GM12865 (cell line): Measurements from ENCODE around the gene SGTA.

Experiments used
- DNase-seq: peaks from one replicate; pipeline ENCODE4 v3.0.0; 2010; ENCODE audit warnings: low read depth
- H3K4me3 ChIP-seq: 2 replicates; pipeline ENCODE4 v1.5.1; 2011; ENCODE audit warnings: mild to moderate bottlenecking, low read depth, low read length, control low read depth
- TF ChIP-seq, protein P1 (sequence below): IDR thresholded peaks from 2 replicates; pipeline ENCODE4 v1.5.1; 2011; ENCODE audit warnings: low read length, control low read depth, low read depth, inconsistent platforms; ENCODE audit not compliant: insufficient read depth; ENCODE audit errors: missing control alignments

The SGTA gene

GRCh38 chr19:2732157-2732725 is 50.8 kb downstream of the SGTA start:
- H3K4me3 ChIP-seq: no peak overlapping the region
- TF ChIP-seq, protein P1, sequence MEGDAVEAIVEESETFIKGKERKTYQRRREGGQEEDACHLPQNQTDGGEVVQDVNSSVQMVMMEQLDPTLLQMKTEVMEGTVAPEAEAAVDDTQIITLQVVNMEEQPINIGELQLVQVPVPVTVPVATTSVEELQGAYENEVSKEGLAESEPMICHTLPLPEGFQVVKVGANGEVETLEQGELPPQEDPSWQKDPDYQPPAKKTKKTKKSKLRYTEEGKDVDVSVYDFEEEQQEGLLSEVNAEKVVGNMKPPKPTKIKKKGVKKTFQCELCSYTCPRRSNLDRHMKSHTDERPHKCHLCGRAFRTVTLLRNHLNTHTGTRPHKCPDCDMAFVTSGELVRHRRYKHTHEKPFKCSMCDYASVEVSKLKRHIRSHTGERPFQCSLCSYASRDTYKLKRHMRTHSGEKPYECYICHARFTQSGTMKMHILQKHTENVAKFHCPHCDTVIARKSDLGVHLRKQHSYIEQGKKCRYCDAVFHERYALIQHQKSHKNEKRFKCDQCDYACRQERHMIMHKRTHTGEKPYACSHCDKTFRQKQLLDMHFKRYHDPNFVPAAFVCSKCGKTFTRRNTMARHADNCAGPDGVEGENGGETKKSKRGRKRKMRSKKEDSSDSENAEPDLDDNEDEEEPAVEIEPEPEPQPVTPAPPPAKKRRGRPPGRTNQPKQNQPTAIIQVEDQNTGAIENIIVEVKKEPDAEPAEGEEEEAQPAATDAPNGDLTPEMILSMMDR: no peak
- no peak for DNase-seq

GRCh38 chr19:2731181-2731995 is 51.7 kb downstream of the SGTA start:
- no peak overlapping the region for H3K4me3 ChIP-seq
- TF ChIP-seq, protein P1: no peak
- DNase-seq: no peak

DNA sequence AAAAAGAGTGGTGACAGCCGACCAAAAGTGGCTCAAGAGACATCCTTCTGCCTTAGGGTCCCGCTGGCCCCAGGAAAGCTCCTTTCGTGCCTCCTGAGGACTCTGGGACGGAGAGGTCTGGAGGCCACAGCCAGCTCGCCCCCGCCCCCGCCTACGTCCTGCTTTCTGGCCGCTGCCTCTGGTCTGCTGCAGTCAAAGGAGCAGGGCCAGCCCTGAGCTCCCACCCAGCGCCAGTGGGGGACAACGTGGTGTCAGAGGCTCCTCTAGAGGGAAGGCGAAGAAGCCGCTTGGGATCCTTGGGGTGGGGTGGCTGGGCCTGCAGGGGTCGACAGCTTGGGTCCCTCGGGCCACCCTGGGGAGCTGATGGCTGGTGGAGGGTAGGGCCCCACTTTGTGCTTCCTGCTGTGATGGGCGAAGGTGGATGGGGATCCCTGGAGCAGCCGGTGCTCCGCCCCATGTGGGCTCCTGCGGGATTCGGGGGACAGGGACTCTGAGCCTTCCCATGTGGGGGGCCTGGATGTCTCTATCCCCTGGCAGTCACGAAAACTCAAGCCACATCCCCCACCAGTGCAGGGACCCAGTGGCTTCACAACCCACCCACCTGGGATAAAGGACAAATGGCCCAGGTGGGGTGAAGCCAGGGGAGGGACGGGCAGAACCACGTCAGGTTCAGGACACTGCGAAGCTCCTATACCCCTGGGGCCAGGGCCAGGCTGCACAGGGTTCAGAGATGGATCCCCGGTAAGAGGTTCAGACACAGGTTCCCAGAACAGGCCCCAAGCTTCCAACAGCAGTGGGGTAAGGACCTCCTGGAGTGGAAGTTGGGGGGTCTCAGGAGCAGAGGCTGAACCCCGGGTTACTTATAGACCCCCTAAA is 52.9 kb downstream of the SGTA start:
- no peak overlapping the region for H3K4me3 ChIP-seq
- TF ChIP-seq, protein P1: no peak
- DNase-seq: no peak

DNA sequence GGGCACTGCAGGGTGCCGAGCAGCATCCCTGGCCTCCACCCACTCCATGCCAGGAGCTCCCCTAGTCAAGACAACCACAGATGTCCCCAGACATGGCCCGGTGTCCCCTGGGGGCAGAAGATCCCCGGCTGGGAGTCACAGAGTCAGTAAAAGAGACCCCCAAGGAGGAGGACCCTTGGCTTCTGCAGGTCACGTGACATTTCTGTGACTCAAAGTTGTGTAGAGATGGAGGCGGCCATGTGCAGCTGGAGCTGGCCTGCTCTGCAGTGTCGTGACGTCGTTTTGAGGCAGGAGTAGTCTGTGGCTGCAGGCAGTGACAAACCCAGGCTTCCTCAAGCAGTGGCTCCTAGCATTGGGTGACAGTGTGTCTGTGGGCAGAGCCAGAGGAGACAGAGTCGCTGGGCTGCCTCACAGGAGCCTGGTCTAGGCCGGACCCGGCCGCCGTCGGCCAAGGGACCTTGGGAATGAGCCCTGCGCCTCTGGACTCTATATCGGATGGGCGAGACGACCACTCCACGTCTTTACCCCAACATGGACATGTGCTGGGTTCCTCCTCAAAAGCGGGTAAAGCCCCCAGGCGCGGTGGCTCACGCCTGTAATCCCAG is 54.2 kb downstream of the SGTA start:
- no peak for DNase-seq
- H3K4me3 ChIP-seq: no peak overlapping the region
- TF ChIP-seq, protein P1: no peak

DNA sequence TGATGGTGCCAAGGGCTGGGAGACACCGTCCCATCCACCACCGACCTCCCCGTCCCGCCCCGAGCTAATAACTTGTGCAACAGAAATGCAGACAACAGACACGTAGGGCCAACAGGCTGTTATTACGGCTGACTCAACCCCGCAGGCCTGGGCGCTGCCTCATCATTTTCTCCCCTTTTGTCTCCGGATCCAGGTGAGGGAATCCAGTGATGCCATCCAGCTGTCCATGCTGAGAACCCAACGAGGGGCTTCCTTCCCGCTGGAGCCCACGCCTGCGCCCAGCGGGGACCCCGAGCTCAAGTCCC is 55.5 kb downstream of the SGTA start:
- DNase-seq: no peak
- TF ChIP-seq, protein P1: no peak
- no peak overlapping the region for H3K4me3 ChIP-seq

- no peak overlapping the region for H3K4me3 ChIP-seq
- TF ChIP-seq, protein P1: no peak
- DNase-seq: no peak
Observed at GRCh38 chr19:2726904-2727639, 56.0 kb downstream of the SGTA start.
